Activated CD4-positive, alpha-beta T cell treated with anti-CD3 and anti-CD28 coated beads, Interleukin-2, amount 50 U/mL, for 4 hours (primary cell): ENCODE data around the gene COL10A1.

ENCODE experiments used
- DNase-seq, 2 experiments: peaks; one replicate each; pipeline ENCODE4 v3.0.0-alpha.2; 2020

Gene COL10A1

GRCh38 chr6:116078522-116078921 lies 47.4 kb downstream of the COL10A1 start:
- DNase-seq = no peak

GRCh38 chr6:116074732-116075390 lies 51.1 kb downstream of the COL10A1 start:
- DNase-seq = no peak

DNA sequence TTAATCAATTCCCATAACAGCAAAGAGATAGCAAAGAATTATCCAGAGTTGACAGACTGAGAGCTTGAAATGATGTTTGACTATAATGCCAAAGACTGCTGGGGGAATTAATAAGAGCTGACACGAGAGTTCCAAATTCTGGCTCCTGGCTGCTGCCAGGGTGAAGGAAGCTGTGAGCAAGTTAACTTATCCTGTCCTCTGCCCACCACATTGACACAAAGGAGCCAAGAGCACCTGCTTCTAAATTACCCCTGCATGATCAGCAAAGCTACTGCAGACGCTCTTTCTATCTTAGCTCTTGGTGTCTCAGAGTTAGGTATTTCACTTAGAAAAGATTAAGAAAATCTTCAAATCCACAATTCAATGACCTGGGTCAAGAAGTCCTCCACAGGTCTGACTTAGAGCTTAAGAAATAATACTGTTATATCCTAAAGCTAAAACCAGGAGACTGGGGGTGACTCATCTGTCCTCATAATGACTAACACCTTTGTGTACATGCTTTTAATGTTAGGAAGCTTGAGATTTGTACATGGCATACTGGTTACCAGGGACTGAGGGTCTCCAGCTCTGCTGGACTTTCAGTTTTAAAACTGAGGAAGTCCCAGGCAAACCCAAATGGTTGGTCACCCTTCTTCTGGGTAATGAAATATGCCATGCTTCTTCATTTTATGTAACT lies 52.0 kb downstream of the COL10A1 start:
- no peak for DNase-seq

- no peak for DNase-seq
Observed at GRCh38 chr6:116072368-116072767, 53.6 kb downstream of the COL10A1 start.

GRCh38 chr6:116070616-116071389 lies 55.1 kb downstream of the COL10A1 start:
- no peak for DNase-seq

DNA sequence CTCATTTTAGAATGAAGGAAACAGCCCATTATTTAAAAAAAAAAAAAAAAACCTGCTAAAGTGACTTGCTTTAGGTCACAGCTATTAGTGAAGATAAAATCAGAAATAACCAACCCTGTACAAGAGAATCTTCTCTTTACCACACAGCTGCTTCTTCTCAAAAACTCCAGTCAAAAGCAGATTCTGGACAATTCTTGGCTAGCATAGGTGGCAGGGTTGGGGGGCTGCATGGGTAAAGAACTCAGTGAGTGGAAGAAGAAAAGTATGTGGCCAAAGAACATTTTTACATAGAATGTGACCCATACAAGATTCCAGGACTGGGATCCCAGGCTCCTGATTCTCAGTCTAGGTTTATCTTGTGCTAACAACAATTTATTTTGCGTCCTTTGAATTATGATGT lies 55.8 kb downstream of the COL10A1 start:
- DNase-seq = no peak
